OCI-LY7 (cell line): ENCODE results near the gene TRAF6. TPM values are rescaled to one million over a fixed set of nuclear protein-coding genes. Genes with fewer than 3 reads are reported as not detected.
"Not testable (repeated sequence)": the region's sequence is repeated elsewhere in the genome, so short reads cannot be mapped to it uniquely, and the experiment has no call there.

Experiments used
- BruUV-seq: library from RNA; stranded (reverse); fragments of 400-500 nt; replicated peaks from 2 replicates; lab custom pipeline; 2021; lab: Mats Ljungman, UMichigan
- CTCF ChIA-PET: fragments of 300-600 bp; sonication (Branson Sonifier 250); formaldehyde crosslinking; loops from one replicate; lab custom pipeline; 2022; ENCODE audit warnings: antibody characterized with exemption; ENCODE audit not compliant: unreplicated experiment; lab: Charles Lee
- POLR2A ChIA-PET: fragments of 300-600 bp; sonication (Branson Sonifier 250); formaldehyde crosslinking; loops from one replicate; lab custom pipeline; 2022; ENCODE audit warnings: antibody characterized with exemption; lab: Charles Lee
- DNase-seq: peaks from one replicate; pipeline ENCODE4 v3.0.0-alpha.2; 2015; ENCODE audit warnings: low spot score
- H2AFZ ChIP-seq: fragments of 200-600 bp; sonication (generic), shearing (Covaris generic); 2 replicates; pipeline ENCODE4 v1.6.1; 2014; ENCODE audit warnings: mild to moderate bottlenecking, antibody characterized with exemption, low read length, moderate library complexity
- H3K27ac ChIP-seq: fragments of 200-600 bp; sonication (generic); 2 replicates; pipeline ENCODE4 v1.5.1; 2014; ENCODE audit warnings: mixed run types, low read depth, mild to moderate bottlenecking, moderate library complexity, low read length, inconsistent platforms; ENCODE audit not compliant: poor library complexity, severe bottlenecking
- H3K36me3 ChIP-seq: fragments of 200-600 bp; sonication (generic); 2 replicates; pipeline ENCODE4 v1.6.1; 2014; ENCODE audit warnings: mild to moderate bottlenecking, antibody characterized with exemption, low read length, moderate library complexity, mixed read lengths; ENCODE audit not compliant: insufficient read depth
- H3K4me1 ChIP-seq: fragments of 200-600 bp; sonication (generic); 2 replicates; pipeline ENCODE4 v1.5.1; 2014; ENCODE audit warnings: mild to moderate bottlenecking, low read length; ENCODE audit not compliant: insufficient read depth, poor library complexity, severe bottlenecking
- H3K4me2 ChIP-seq: fragments of 200-600 bp; sonication (generic); 2 replicates; pipeline ENCODE4 v1.6.1; 2014; ENCODE audit warnings: mild to moderate bottlenecking, low read length
- H3K4me3 ChIP-seq: fragments of 200-600 bp; sonication (generic); 2 replicates; pipeline ENCODE4 v1.5.1; 2014; ENCODE audit warnings: mild to moderate bottlenecking, low read depth, low read length; ENCODE audit not compliant: poor library complexity, severe bottlenecking
- H3K79me2 ChIP-seq: fragments of 200-600 bp; sonication (generic); 2 replicates; pipeline ENCODE4 v1.6.1; 2016; ENCODE audit warnings: low read depth, mild to moderate bottlenecking, low read length, moderate library complexity, mixed read lengths; ENCODE audit not compliant: insufficient read depth
- H3K9me2 ChIP-seq: fragments of 200-600 bp; sonication (generic); 2 replicates; pipeline ENCODE4 v1.6.1; 2016; ENCODE audit warnings: mild to moderate bottlenecking, low read length, mixed read lengths; ENCODE audit not compliant: insufficient read depth
- H3K9me3 ChIP-seq: fragments of 200-600 bp; sonication (generic); 2 replicates; pipeline ENCODE4 v1.6.1; 2014; ENCODE audit warnings: mild to moderate bottlenecking, mixed run types, low read length, mixed read lengths
- H4K20me1 ChIP-seq: fragments of 200-600 bp; sonication (generic); 2 replicates; pipeline ENCODE4 v1.6.1; 2014; ENCODE audit warnings: mild to moderate bottlenecking, antibody characterized with exemption, low read length, moderate library complexity, mixed read lengths; ENCODE audit not compliant: insufficient read depth
- EZH2phosphoT487 ChIP-seq: fragments of 200-600 bp; sonication (generic); IDR thresholded peaks from 2 replicates; pipeline ENCODE4 v1.6.1; 2018; ENCODE audit warnings: low read depth, borderline replicate concordance, mild to moderate bottlenecking, mixed run types, antibody characterized with exemption, low read length, moderate library complexity, mixed read lengths
- intact Hi-C: fragments of 100-400 bp; cut with micrococcal nuclease; formaldehyde crosslinking; loops from one replicate; pipeline ENCODE4 v1.10.0; 2022; ENCODE audit not compliant: unreplicated experiment
- total RNA-seq, 2 experiments: library from RNA; depleted of rRNA in 1 of 2; stranded (reverse); fragments of >200 nt in 1 of 2; shearing (Covaris generic) in 1 of 2; gene quantifications; 2 replicates each; pipeline ENCODE4 v1.2.3, GENCODE V29; 2014 to 2022
- TF ChIP-seq, protein P1 (sequence below): fragments of 200-600 bp; sonication (generic); conservative IDR thresholded peaks from 2 replicates; pipeline ENCODE4 v1.5.1; 2014; ENCODE audit warnings: mild to moderate bottlenecking, antibody characterized with exemption, low read length, moderate library complexity, mixed read lengths

TRAF6 gene
- total RNA-seq, 2 experiments from 2014 or later = 5.5 to 10.2 TPM

DNA sequence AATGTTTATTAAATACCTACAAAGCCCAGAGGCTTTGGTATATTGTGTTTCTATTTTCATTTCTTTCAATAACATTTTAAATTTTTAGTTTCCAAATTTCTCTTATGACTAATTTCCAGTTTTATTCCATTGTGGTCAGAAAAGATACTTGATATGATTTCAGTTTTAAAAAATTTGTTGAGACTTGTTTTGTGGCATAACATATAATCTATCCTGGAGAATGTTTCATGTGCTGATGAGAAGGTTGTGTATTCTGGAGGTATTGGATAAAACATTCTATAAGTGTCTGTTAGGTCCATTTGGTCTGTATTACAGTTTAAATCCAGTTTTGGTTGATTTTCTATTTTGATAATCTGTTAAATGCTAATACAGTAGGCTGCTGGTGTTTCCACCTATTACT, 47.9 kb upstream of the TRAF6 start:
- no peak for DNase-seq
- ChIA-PET CTCF (no interaction called here), POLR2A (no interaction called here)
- no peaks in the 10 kb centered on the region for H4K20me1 ChIP-seq
- BruUV-seq = no TSS peak
- H3K4me1 ChIP-seq = no peaks in the 10 kb centered on the region
- H3K4me3 ChIP-seq = no peak overlapping the region
- H3K36me3 ChIP-seq = no peaks in the 10 kb centered on the region
- TF ChIP-seq, protein P1, sequence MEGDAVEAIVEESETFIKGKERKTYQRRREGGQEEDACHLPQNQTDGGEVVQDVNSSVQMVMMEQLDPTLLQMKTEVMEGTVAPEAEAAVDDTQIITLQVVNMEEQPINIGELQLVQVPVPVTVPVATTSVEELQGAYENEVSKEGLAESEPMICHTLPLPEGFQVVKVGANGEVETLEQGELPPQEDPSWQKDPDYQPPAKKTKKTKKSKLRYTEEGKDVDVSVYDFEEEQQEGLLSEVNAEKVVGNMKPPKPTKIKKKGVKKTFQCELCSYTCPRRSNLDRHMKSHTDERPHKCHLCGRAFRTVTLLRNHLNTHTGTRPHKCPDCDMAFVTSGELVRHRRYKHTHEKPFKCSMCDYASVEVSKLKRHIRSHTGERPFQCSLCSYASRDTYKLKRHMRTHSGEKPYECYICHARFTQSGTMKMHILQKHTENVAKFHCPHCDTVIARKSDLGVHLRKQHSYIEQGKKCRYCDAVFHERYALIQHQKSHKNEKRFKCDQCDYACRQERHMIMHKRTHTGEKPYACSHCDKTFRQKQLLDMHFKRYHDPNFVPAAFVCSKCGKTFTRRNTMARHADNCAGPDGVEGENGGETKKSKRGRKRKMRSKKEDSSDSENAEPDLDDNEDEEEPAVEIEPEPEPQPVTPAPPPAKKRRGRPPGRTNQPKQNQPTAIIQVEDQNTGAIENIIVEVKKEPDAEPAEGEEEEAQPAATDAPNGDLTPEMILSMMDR = no peak
- no peak for TF ChIP-seq EZH2phosphoT487
- H3K9me3 ChIP-seq = no peaks in the 10 kb centered on the region
- no peak overlapping the region for H2AFZ ChIP-seq
- intact Hi-C loops = no loop called here
- no peak overlapping the region for H3K27ac ChIP-seq
- no peaks in the 10 kb centered on the region for H3K79me2 ChIP-seq
- no peaks in the 10 kb centered on the region for H3K9me2 ChIP-seq
- no peak overlapping the region for H3K4me2 ChIP-seq

DNA sequence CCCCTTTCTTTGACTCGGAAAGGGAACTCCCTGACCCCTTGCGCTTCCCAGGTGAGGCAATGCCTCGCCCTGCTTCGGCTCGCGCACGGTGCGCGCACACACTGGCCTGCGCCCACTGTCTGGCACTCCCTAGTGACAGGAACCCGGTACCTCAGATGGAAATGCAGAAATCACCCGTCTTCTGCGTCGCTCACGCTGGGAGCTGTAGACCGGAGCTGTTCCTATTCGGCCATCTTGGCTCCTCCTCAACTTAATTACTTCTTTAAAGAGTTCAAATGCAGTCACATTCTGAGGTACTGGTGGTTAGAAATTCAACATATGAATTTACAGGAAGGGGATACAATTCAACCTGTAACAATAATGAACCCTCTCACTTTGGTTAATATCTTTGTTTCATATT, 47.3 kb upstream of the TRAF6 start:
- H3K27ac ChIP-seq, H3K4me1 ChIP-seq, H3K36me3 ChIP-seq, CTCF ChIA-PET, H4K20me1 ChIP-seq, POLR2A ChIA-PET, H3K79me2 ChIP-seq, H3K9me3 ChIP-seq, DNase-seq, intact Hi-C loops, H3K4me3 ChIP-seq, BruUV-seq, H2AFZ ChIP-seq, H3K4me2 ChIP-seq, H3K9me2 ChIP-seq: not testable (repeated sequence)

DNA sequence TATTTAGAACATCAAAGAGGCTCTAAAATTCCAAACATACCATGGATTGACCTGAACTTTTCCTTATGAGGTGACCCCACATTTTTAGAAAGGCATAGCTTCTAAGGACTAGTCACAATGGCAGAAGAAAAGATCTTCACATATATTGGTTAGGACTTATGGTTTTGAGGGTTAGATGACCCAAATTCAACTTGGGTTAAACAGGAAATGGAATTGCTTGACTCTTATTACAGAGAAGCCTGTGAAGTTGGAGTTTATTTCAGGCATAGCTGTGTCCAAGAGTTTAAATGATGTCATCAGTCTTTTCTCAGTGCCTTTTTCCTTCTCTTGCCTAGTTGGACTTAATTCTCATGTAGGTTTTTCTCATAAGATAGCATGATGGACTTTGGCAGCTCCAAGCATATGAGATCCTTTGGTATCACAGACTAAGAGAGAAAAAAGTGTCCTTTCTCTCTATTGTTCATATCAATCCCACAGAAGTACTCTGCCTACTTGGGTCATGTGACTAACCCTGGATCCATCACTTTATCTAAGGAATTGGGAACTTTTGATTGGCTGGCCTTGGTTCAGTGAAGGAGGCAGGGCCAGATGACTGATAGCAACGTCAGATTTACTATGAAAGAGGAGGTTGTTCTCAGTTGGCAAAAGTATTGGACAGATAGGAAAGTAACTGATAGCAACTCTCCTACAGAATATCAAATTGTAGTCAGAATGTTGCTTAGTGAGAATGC, 40.5 kb upstream of the TRAF6 start:
- TF ChIP-seq, protein P1 = no peak
- TF ChIP-seq EZH2phosphoT487 = no peak
- Histone ChIP-seq H4K20me1 (no peaks in the 10 kb centered on the region), H3K9me2 (no peaks in the 10 kb centered on the region), H3K4me3 (no peak overlapping the region), H3K36me3 (no peaks in the 10 kb centered on the region), H3K4me2 (no peak overlapping the region), H3K27ac (no peak overlapping the region), H3K4me1 (no peaks in the 10 kb centered on the region), H2AFZ (no peak overlapping the region), H3K79me2 (no peaks in the 10 kb centered on the region), H3K9me3 (no peaks in the 10 kb centered on the region)
- CTCF ChIA-PET = no interaction called here
- POLR2A ChIA-PET = no interaction called here
- no peak for DNase-seq
- no TSS peak for BruUV-seq
- intact Hi-C loops = no loop called here
